ENCODE measurements around the gene ABI3. TPM values are rescaled to one million over a fixed set of nuclear protein-coding genes. Genes with fewer than 3 reads are reported as not detected.
A peak's percentile ranks its signal among the peaks of the same experiment; 100 is the strongest.

Gene ABI3
- total RNA-seq, 2 donors from 2014 or later, result 3.0 to 9.0 TPM

DNA sequence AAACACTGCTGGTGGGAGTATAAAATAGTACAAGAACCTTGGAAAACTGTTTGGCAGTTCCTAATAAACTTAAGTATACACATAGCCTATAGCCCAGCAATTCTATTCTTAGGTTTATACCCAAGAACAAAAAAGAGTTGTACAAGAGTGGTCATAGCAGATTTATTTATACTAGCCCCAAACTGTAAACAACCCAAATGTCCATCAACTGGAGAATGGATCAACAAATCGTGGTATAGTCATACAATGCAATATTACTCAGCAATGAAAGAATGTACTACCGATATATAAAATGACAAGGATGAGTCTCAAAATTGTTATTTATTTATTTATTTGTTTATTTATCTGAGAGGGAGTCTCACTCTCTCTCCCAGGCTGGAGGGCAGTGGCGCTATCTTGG, 23.2 kb upstream of the ABI3 start:
- 91% methylated on average over 3 of the region's 3 CpGs for WGBS
- intact Hi-C loops (cut with DNase I), result no loop called here
- no peak for TF ChIP-seq POLR2A (IDR thresholded peaks at IDR 0.05)
- TF ChIP-seq, protein P1, sequence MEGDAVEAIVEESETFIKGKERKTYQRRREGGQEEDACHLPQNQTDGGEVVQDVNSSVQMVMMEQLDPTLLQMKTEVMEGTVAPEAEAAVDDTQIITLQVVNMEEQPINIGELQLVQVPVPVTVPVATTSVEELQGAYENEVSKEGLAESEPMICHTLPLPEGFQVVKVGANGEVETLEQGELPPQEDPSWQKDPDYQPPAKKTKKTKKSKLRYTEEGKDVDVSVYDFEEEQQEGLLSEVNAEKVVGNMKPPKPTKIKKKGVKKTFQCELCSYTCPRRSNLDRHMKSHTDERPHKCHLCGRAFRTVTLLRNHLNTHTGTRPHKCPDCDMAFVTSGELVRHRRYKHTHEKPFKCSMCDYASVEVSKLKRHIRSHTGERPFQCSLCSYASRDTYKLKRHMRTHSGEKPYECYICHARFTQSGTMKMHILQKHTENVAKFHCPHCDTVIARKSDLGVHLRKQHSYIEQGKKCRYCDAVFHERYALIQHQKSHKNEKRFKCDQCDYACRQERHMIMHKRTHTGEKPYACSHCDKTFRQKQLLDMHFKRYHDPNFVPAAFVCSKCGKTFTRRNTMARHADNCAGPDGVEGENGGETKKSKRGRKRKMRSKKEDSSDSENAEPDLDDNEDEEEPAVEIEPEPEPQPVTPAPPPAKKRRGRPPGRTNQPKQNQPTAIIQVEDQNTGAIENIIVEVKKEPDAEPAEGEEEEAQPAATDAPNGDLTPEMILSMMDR (IDR thresholded peaks at IDR 0.05), result no peak
- TF ChIP-seq POLR2AphosphoS5 (IDR thresholded peaks at IDR 0.05), result no peak
- H3K36me3 ChIP-seq, result no peaks in the 10 kb centered on the region
- H3K4me3 ChIP-seq, result no peak overlapping the region
- no peaks in the 10 kb centered on the region for H3K9me3 ChIP-seq
- H3K27ac ChIP-seq, result no peak overlapping the region
- DNase-seq (ENCODE audit: low spot score), result no peak
- no peaks in the 10 kb centered on the region for H3K4me1 ChIP-seq (replicated peaks)
- no peaks in the 10 kb centered on the region for H3K27me3 ChIP-seq (replicated peaks; ENCODE audit: insufficient read depth)

DNA sequence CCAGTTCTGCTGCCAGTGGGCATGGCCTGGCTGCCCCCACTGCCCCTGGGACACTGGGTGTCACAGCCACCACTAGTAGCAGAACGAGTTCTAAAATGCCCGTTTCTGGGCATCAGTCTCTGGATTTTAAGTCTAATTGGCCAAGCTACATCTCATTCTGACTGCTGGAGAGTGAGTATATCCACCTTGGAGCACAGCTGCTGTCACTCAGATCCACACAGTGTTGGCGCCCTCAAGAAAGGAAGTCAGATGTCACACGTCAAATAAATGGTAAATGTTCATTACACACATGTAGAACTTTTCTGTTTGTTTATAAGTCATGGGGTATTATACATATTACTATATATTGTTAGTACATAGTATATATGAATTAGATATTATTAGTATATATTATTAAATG, 19.6 kb upstream of the ABI3 start:
- no peaks in the 10 kb centered on the region for H3K27me3 ChIP-seq (replicated peaks; ENCODE audit: insufficient read depth)
- intact Hi-C loops (cut with DNase I), result loop anchor here (10.0 kb wide), 2 partner anchors 204 to 1346 kb away; partner anchors contain the start of gene SCRN2
- TF ChIP-seq POLR2AphosphoS5 (IDR thresholded peaks at IDR 0.05) (no peak), POLR2A (IDR thresholded peaks at IDR 0.05) (no peak)
- TF ChIP-seq, protein P1 (IDR thresholded peaks at IDR 0.05), result no peak
- 40% methylated on average over 4 of the region's 4 CpGs for WGBS
- H3K4me3 ChIP-seq, result no peak overlapping the region
- peak overlapping the region in 1 of 2 donors; percentile 97 for H3K27ac ChIP-seq
- H3K36me3 ChIP-seq, result no peaks in the 10 kb centered on the region
- H3K9me3 ChIP-seq, result no peaks in the 10 kb centered on the region
- no peak for DNase-seq (ENCODE audit: low spot score)
- H3K4me1 ChIP-seq (replicated peaks), result no peaks in the 10 kb centered on the region

DNA sequence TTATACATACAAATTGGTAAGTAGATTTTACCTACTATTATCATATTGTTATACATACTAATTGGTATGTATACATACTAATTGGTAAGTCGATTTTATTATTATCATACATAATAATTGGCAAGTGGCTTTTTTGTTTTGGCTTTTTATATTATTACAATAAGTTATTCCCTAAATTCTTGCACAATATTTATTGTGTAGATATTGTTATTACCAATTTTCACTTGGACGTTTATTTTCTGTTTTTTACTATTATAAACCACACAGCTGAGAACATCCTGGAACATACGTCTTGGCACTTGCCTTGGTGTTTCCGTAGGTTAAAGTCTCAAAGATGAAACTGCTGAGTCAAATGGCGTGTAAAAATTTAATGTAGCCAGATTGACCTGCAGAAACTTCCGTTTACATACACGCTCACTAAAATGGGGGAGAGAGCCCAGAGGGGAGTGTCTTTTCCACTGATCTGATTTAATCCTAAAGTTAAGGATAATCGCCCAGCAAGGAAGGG, 19.0 kb upstream of the ABI3 start:
- intact Hi-C loops (cut with DNase I), result loop anchor here (10.0 kb wide), 2 partner anchors 203 to 1347 kb away; partner anchors contain the start of gene SCRN2
- Histone ChIP-seq H3K4me1 (replicated peaks) (no peaks in the 10 kb centered on the region), H3K27me3 (replicated peaks; ENCODE audit: insufficient read depth) (no peaks in the 10 kb centered on the region), H3K9me3 (no peaks in the 10 kb centered on the region), H3K36me3 (no peaks in the 10 kb centered on the region), H3K27ac (peak overlapping the region; percentile 95 to 97), H3K4me3 (peak overlapping the region; percentile 68 to 79)
- TF ChIP-seq POLR2AphosphoS5 (IDR thresholded peaks at IDR 0.05), result no peak
- TF ChIP-seq, protein P1 (IDR thresholded peaks at IDR 0.05), result no peak
- TF ChIP-seq POLR2A (IDR thresholded peaks at IDR 0.05), result no peak
- 8% methylated on average over 8 of the region's 8 CpGs for WGBS
- DNase-seq (ENCODE audit: low spot score), result no peak

GRCh38 chr17:49191917-49192741, 18.4 kb upstream of the ABI3 start:
- peak overlapping the region; percentile 68 to 79 for H3K4me3 ChIP-seq
- peak; percentile 93 for DNase-seq (ENCODE audit: low spot score)
- WGBS, result 0% methylated on average over 39 of the region's 53 CpGs
- no peaks in the 10 kb centered on the region for H3K36me3 ChIP-seq
- H3K4me1 ChIP-seq (replicated peaks), result no peaks in the 10 kb centered on the region
- peak; percentile 35 for TF ChIP-seq POLR2A (IDR thresholded peaks at IDR 0.05)
- TF ChIP-seq POLR2AphosphoS5 (IDR thresholded peaks at IDR 0.05), result peak; percentile 59
- TF ChIP-seq, protein P1 (IDR thresholded peaks at IDR 0.05), result peak in 3 of 4 experiments; percentile 31 to 44 (median 33)
- peak overlapping the region; percentile 95 to 97 for H3K27ac ChIP-seq
- intact Hi-C loops (cut with DNase I), result loop anchor here (10.0 kb wide), 2 partner anchors 203 to 1347 kb away; partner anchors contain the start of gene SCRN2
- H3K27me3 ChIP-seq (replicated peaks; ENCODE audit: insufficient read depth), result no peaks in the 10 kb centered on the region
- no peaks in the 10 kb centered on the region for H3K9me3 ChIP-seq
